ENCODE data around the gene NR1D2.

DNA sequence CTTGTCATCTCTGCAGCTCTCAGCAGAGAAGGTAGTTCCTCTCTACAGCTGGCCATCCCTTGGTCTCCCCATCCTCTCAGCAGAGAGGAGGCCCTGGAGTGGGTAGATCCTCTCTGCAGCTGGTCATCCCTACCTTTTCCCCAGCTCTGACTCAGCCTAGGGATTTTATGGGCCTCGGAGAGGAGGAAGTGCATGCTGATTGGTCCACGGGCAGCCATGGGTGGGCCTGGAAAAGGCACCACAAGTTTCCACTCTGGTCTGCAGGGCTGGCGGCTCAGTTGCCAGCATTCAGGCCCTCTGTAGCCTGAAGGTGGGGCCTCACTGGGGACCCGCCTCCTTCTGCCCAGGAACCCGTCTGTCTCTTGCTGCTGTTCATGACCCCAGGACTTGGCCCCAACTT, 36.9 kb downstream of the NR1D2 start:
- TF ChIP-seq CTCF (IDR thresholded peaks at IDR 0.05) (no peak), POLR2A (IDR thresholded peaks at IDR 0.05) (no peak), EP300 (IDR thresholded peaks at IDR 0.05) (no peak), POLR2AphosphoS5 (IDR thresholded peaks at IDR 0.05) (no peak)

All from stomach (tissue), 4 donors.